GM23248 (cell line): ENCODE measurements around the gene RTN4RL1. TPM values are rescaled to one million over a fixed set of nuclear protein-coding genes. Genes with fewer than 3 reads are reported as not detected.
"Not testable (repeated sequence)": the region's sequence is repeated elsewhere in the genome, so short reads cannot be mapped to it uniquely, and the experiment has no call there.

Source experiments
- DNase-seq: peaks from one replicate; pipeline ENCODE4 v3.0.0-alpha.2; 2015
- H2AFZ ChIP-seq: fragments of 200-600 bp; sonication (generic); 2 replicates; pipeline ENCODE4 v1.6.1; 2016; ENCODE audit warnings: antibody characterized with exemption
- H3F3A ChIP-seq: fragments of 200-600 bp; sonication (generic); 2 replicates; pipeline ENCODE4 v1.6.1; 2016; ENCODE audit warnings: mild to moderate bottlenecking, antibody characterized with exemption, mixed run types; ENCODE audit not compliant: insufficient read depth
- H3K27ac ChIP-seq: fragments of 200-600 bp; sonication (generic); 2 replicates; pipeline ENCODE4 v1.5.1; 2016; ENCODE audit warnings: mild to moderate bottlenecking
- H3K27me3 ChIP-seq: fragments of 200-600 bp; sonication (generic); replicated peaks from 2 replicates; pipeline ENCODE4 v1.6.1; 2016; ENCODE audit warnings: mild to moderate bottlenecking; ENCODE audit not compliant: insufficient read depth
- H3K36me3 ChIP-seq: fragments of 200-600 bp; sonication (generic); 2 replicates; pipeline ENCODE4 v1.6.1; 2016; ENCODE audit warnings: low read depth, mild to moderate bottlenecking
- H3K4me1 ChIP-seq: fragments of 200-600 bp; sonication (generic); 2 replicates; pipeline ENCODE4 v1.6.1; 2016; ENCODE audit warnings: mild to moderate bottlenecking; ENCODE audit not compliant: insufficient read depth
- H3K4me2 ChIP-seq: fragments of 200-600 bp; sonication (generic); one replicate; pipeline ENCODE4 v1.6.1; 2016; ENCODE audit warnings: mild to moderate bottlenecking; ENCODE audit not compliant: unreplicated experiment
- H3K4me3 ChIP-seq: fragments of 200-600 bp; sonication (generic); 2 replicates; pipeline ENCODE4 v1.5.1; 2016; ENCODE audit warnings: mild to moderate bottlenecking
- H3K79me2 ChIP-seq: fragments of 200-600 bp; sonication (generic); 2 replicates; pipeline ENCODE4 v1.6.1; 2016; ENCODE audit warnings: mild to moderate bottlenecking; ENCODE audit not compliant: insufficient read depth
- H3K9ac ChIP-seq: fragments of 200-600 bp; sonication (generic); 2 replicates; pipeline ENCODE4 v1.6.1; 2016; ENCODE audit warnings: mild to moderate bottlenecking
- H3K9me2 ChIP-seq: fragments of 200-600 bp; sonication (generic); 2 replicates; pipeline ENCODE4 v1.6.1; 2016; ENCODE audit warnings: mixed run types, mild to moderate bottlenecking, moderate library complexity; ENCODE audit not compliant: insufficient read depth
- H3K9me3 ChIP-seq: fragments of 200-600 bp; sonication (generic); one replicate; pipeline ENCODE4 v1.6.1; 2017; ENCODE audit warnings: low read depth
- H4K20me1 ChIP-seq: fragments of 200-600 bp; sonication (generic); 2 replicates; pipeline ENCODE4 v1.6.0; 2016; ENCODE audit not compliant: insufficient read depth
- EZH2 ChIP-seq: fragments of 200-600 bp; sonication (generic); IDR thresholded peaks from 2 replicates; pipeline ENCODE4 v1.6.1; 2018; ENCODE audit warnings: antibody characterized with exemption, mild to moderate bottlenecking; ENCODE audit not compliant: insufficient read depth, poor library complexity, severe bottlenecking
- EZH2phosphoT487 ChIP-seq: fragments of 200-600 bp; sonication (generic); IDR thresholded peaks from 2 replicates; pipeline ENCODE4 v1.6.1; 2018; ENCODE audit warnings: antibody characterized with exemption, moderate library complexity, mild to moderate bottlenecking, low read depth; ENCODE audit not compliant: insufficient read depth
- WGBS, 2 experiments: methylation state at CpG; one replicate each; pipeline ENCODE4 v1.1.6; 2015 to 2017; ENCODE audit warnings: low lambda C conversion rate in 2 of 2, low coverage in 1 of 2; ENCODE audit errors: missing lambda C conversion rate in 2 of 2; 5-methylcytosine and 5-hydroxymethylcytosine counted together
- in situ Hi-C: fragments of 300-500 bp; cut with MboI; formaldehyde crosslinking; loops from 2 replicates; pipeline ENCODE4 v1.15.0; 2020
- polyA plus RNA-seq: library from polyadenylated mRNA; unstranded; fragments of >200 nt; fragmentation: Nextera tagmentation; extraction: Ambion mirVana; gene quantifications from 2 replicates; pipeline ENCODE4 v1.2.1, GENCODE V29; 2016
- total RNA-seq: library from RNA; depleted of rRNA; stranded (reverse); fragments of >200 nt; shearing (Covaris generic); gene quantifications from 2 replicates; pipeline ENCODE4 v1.2.3, GENCODE V29; 2014

The RTN4RL1 gene
- total and polyA plus RNA-seq, 2 experiments from 2014 or later = 0.22 TPM; not detected in 1

GRCh38 chr17:1985686-1986085 is 39.4 kb downstream of the RTN4RL1 start:
- no peak overlapping the region for H2AFZ ChIP-seq
- peaks cover 13% of the 10 kb centered on the region for H3K4me1 ChIP-seq
- 87 to 93% methylated on average over 4 of the region's 4 CpGs for WGBS, 2 experiments
- TF ChIP-seq EZH2phosphoT487 = no peak
- no peak for TF ChIP-seq EZH2
- H3K27ac ChIP-seq = no peak overlapping the region
- no peak overlapping the region for H3K9ac ChIP-seq
- H3F3A ChIP-seq = peaks cover 13% of the 10 kb centered on the region; the same call in 1 of the 2 replicates
- H3K9me3 ChIP-seq = no peaks in the 10 kb centered on the region
- in situ Hi-C loops = no loop called here
- no peaks in the 10 kb centered on the region for H3K9me2 ChIP-seq
- H3K79me2 ChIP-seq = no peaks in the 10 kb centered on the region
- H3K4me3 ChIP-seq = no peak overlapping the region
- no peak for DNase-seq
- no peak overlapping the region for H3K4me2 ChIP-seq
- H3K36me3 ChIP-seq = no peaks in the 10 kb centered on the region
- H3K27me3 ChIP-seq = no peaks in the 10 kb centered on the region
- H4K20me1 ChIP-seq = no peaks in the 10 kb centered on the region

- Histone ChIP-seq H2AFZ (no peak overlapping the region), H3K4me3 (no peak overlapping the region), H3K9me2 (no peaks in the 10 kb centered on the region), H3K9ac (no peak overlapping the region), H3K79me2 (no peaks in the 10 kb centered on the region), H3K27me3 (no peaks in the 10 kb centered on the region), H3K9me3 (no peaks in the 10 kb centered on the region), H3K4me1 (peaks cover 13% of the 10 kb centered on the region), H3K4me2 (no peak overlapping the region), H3K36me3 (no peaks in the 10 kb centered on the region), H3F3A (peaks cover 13% of the 10 kb centered on the region; the same call in 1 of the 2 replicates), H4K20me1 (no peaks in the 10 kb centered on the region), H3K27ac (no peak overlapping the region)
- no peak for DNase-seq
- in situ Hi-C loops = no loop called here
- TF ChIP-seq EZH2phosphoT487 (no peak), EZH2 (no peak)
- 92 to 95% methylated on average over 4 of the region's 4 CpGs for WGBS, 2 experiments
Observed at GRCh38 chr17:1985093-1985492, 40.0 kb downstream of the RTN4RL1 start.

- H4K20me1 ChIP-seq, H3F3A ChIP-seq, H3K36me3 ChIP-seq, H3K4me1 ChIP-seq, in situ Hi-C loops, H3K9me2 ChIP-seq, H3K79me2 ChIP-seq, DNase-seq, H3K27me3 ChIP-seq, H3K4me3 ChIP-seq, H3K4me2 ChIP-seq, H3K27ac ChIP-seq, H2AFZ ChIP-seq, H3K9me3 ChIP-seq, H3K9ac ChIP-seq: not testable (repeated sequence)
- 87 to 92% methylated on average over 13 of the region's 13 CpGs for WGBS, 2 experiments
Observed at GRCh38 chr17:1982793-1983366, 42.3 kb downstream of the RTN4RL1 start.

GRCh38 chr17:1980665-1981250 is 44.4 kb downstream of the RTN4RL1 start:
- H2AFZ ChIP-seq = no peak overlapping the region
- H3K4me2 ChIP-seq = no peak overlapping the region
- H3K9ac ChIP-seq = no peak overlapping the region
- no peaks in the 10 kb centered on the region for H3K79me2 ChIP-seq
- peaks cover 22% of the 10 kb centered on the region for H3K27me3 ChIP-seq
- no peaks in the 10 kb centered on the region for H3K9me3 ChIP-seq
- H3F3A ChIP-seq = no peaks in the 10 kb centered on the region
- WGBS, 2 experiments = 83 to 85% methylated on average over 8 of the region's 8 CpGs
- H3K4me1 ChIP-seq = no peaks in the 10 kb centered on the region
- in situ Hi-C loops = no loop called here
- no peaks in the 10 kb centered on the region for H4K20me1 ChIP-seq
- H3K36me3 ChIP-seq = no peaks in the 10 kb centered on the region
- H3K27ac ChIP-seq = no peak overlapping the region
- H3K4me3 ChIP-seq = no peak overlapping the region
- no peak for TF ChIP-seq EZH2
- no peak for TF ChIP-seq EZH2phosphoT487
- no peaks in the 10 kb centered on the region for H3K9me2 ChIP-seq
- DNase-seq = no peak
